GM21786 (cell line): ENCODE measurements around the gene VWA7.
A peak's percentile ranks its signal among the peaks of the same experiment; 100 is the strongest.
"Not testable (repeated sequence)": the region's sequence is repeated elsewhere in the genome, so short reads cannot be mapped to it uniquely, and the experiment has no call there.

Source experiments
- ATAC-seq: cut with Tn5 transposase; IDR thresholded peaks from one replicate; pipeline ENCODE4 v1.9.1; 2021; ENCODE audit not compliant: unreplicated experiment

The VWA7 gene, protein sequence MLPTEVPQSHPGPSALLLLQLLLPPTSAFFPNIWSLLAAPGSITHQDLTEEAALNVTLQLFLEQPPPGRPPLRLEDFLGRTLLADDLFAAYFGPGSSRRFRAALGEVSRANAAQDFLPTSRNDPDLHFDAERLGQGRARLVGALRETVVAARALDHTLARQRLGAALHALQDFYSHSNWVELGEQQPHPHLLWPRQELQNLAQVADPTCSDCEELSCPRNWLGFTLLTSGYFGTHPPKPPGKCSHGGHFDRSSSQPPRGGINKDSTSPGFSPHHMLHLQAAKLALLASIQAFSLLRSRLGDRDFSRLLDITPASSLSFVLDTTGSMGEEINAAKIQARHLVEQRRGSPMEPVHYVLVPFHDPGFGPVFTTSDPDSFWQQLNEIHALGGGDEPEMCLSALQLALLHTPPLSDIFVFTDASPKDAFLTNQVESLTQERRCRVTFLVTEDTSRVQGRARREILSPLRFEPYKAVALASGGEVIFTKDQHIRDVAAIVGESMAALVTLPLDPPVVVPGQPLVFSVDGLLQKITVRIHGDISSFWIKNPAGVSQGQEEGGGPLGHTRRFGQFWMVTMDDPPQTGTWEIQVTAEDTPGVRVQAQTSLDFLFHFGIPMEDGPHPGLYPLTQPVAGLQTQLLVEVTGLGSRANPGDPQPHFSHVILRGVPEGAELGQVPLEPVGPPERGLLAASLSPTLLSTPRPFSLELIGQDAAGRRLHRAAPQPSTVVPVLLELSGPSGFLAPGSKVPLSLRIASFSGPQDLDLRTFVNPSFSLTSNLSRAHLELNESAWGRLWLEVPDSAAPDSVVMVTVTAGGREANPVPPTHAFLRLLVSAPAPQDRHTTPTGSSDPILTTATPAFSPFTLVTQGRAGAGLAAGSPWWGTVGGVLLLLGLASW

DNA sequence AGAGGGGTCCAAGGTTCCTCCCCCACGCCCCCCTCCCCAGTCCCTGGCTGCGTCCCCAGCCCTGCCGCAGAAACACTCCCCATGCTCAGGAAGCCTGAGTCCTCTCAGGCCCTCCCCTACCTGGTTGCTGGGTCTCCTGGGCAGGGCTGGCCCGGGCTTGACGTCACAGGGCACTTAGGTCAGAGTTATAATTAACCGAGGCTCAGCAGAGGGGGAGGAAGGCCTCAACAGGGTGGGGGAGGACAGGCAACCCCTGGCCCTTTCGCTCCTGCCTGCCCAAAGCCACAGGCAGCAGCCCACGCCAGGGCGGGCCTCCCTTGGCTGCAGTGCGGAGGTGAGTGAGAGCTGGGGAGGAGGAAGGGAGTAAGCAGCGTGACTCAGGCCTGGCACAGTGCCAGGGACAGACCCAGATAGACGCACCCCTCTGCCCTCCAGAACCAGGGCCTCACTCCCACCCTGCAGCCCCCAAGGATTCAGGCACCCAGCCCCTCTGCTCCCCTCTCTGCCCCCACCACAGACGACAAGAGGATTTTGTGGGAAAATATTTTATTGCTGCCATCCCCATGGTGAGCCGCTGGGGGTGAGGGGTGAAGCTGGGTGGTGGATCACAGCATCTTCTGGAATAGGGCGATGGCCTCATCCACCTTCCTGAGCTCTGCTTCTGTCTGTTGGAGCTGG, at the start of gene VWA7:
TSS of gene VWA7 (minus strand) at position 340 of the 678 bp plus-strand sequence. CDS start 549 bp downstream, outside the sequence.
- ATAC-seq: peak; percentile 81

DNA sequence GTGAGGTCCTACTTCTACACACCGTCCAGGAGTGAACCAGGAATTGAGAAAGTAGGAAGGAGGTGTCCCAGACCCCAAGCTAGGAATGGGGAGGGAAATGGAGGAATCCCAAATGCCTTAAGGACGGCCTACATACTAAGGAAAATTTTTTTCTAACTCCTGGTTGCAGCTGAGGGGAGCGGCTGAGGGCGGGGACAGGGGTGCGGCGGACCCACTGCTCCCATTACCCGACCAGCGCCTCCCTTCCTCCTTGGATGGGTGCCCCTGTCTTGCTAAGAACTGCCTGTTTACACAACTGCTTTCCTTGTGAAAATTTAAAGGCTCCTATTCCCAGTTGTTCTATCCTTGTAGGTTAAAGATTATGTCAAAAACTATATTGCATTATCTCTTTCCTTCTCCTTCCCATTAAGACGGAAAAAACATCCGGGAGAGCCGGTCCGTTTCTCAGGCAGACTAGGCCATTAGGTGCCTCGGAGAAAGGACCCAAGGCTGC, 49.7 kb upstream of the VWA7 start:
- ATAC-seq: no peak

DNA sequence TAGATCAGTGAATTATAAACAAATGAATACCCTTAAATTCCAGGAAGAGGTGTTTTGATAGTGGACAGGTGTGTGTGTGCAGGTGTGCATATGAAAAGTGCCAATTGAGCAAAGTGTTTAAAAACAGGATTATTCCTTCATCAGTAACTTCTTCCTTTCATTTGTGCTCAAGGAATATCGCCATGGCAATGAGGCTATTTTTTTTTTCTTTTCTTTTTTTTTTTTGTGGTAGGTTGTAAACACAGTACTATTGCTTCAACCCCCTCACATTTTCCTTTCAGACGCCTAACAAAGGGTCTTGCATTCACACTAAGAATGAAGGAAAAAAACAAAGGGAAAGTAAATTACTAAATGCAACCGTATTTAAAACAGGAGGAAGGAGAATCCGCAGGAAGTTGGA, 48.4 kb upstream of the VWA7 start:
- no peak for ATAC-seq

DNA sequence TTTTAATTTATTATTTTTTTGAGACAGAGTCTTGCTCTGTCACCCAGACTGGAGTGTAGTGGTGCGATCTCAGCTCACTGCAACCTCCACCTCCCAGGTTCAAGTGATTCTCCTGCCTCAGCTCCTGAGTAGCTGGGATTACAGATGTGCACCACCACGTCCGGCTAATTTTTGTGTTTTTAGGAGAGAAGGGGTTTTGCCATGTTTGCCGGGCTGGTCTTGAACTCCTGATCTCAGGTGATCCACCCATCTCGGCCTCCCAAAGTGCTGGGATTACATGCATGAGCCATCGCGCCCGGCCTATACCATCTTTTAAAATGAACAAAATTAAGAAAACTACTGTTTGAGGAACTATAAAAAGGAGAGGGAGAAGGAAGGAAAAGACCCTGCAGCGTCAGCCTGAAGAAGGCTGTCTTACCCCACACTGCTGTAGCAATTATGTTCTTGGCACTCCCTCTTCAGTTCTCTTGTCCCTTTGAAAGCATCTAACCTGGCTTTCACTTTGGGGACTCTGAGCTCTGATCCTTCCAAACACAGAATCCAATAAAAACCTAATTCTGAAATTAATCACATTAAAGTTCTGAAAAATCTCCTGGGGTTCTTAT, 46.6 kb upstream of the VWA7 start:
- not testable (repeated sequence) for ATAC-seq

DNA sequence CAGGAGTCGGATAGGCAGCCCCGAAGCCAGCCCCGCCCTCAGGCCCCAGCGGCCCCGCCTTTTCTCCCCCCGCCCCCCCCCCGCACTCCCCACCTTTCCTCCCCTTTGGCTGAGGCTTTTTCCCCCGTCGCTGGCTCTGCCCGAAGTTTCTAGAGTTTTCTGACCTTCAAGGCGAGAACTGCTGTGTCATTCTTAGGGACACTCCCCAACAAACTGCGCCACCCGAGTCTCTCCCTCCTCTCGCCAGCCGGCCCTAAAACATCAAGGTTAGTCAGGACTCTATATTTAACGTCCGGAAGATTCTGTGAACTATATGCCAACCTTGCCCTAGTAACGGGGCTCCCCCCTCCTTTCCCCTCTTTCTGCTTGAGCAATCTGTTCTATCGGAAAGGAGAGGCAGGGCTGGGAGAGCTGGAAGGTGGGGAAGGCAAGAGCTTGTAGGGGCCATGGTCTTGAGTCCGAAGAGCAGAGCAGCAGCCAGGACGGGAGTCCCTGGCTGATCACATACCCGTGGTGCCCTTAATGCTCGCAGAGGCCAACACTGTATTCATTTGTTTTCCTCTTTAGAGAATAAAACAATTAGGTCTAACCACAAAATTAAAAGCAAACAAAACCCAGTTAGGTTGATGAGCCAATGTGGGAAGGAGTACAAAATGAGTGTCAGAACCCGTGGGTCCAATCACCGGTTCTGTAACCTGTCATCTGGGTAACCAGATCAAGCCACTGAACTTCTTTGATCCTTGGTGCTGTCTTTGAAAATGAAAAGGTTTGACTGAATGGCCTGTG, 45.1 kb upstream of the VWA7 start:
- peak; percentile 47 for ATAC-seq

DNA sequence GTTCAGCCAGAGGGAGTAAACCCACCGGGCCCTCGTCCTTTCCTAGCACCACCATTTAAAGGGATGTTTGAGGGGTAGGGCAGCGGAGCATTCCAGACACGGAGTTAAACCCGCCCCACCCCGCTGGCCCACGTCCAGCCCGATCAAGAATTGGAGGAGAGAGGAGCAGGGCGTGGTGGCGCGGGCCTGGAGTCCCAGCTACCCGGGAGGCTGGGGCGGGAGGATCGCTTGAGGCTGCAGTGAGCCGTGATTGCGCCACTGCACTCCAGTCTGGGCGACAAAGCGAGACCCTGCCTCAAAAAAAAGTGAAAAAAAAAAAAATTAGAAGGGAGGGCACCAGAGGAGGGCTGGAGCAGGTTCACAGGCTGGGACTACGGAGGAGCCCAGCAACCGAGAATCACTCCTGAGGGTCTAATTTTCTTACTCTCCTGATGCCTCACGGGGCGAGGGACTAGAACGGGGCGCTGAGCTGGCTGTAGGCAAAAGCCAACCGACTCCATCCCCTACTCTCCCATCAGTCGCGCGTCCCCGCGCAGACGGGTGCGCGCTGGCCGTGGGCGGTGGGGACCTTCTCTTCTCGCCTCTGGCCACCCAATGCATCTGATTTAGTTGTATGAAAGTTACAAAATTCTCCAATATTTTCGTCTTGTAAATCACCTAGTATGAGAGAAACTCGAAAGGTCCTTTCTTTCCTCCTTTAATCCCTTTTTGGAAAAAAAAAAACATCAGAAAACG, 44.3 kb upstream of the VWA7 start:
- ATAC-seq: peak; percentile 23

DNA sequence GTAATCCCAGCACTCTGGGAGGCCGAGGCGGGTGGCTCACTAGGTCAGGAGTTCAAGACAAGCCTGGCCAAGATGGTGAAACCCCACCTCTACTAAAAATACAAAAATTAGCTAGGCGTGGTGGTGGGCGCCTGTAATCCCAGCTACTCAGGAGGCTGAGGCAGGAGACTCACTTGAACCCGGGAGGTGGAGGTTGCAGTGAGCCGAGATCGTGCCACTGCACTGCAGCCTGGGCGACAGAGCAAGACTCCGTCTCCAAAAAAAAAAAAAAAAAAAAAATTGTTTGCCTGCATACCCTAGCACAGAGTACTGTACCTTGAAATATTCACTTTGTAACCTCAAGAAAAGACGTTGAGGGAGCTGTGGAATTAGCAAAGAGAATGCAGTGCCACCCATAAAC, 43.3 kb upstream of the VWA7 start:
- ATAC-seq: not testable (repeated sequence)

DNA sequence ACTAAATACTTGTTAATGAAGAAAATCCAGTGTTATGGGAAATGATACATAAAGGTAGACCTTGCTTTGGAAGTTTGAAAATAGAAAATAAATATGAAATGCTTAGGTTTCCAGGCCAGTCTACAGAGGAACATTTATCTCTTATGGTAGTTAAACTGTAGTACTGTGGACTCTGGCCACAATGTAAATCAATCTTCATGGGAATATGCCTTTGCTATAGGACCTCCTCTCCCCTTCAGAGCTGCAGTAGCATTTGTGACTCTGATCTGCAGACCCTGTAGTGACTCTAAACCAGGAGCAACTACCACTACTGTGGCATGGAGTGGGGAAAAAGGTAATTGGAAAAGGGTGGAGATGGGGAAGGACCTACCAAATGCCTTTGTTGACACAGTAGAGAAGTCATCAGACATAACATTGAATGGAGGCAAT, 42.8 kb upstream of the VWA7 start:
- no peak for ATAC-seq

DNA sequence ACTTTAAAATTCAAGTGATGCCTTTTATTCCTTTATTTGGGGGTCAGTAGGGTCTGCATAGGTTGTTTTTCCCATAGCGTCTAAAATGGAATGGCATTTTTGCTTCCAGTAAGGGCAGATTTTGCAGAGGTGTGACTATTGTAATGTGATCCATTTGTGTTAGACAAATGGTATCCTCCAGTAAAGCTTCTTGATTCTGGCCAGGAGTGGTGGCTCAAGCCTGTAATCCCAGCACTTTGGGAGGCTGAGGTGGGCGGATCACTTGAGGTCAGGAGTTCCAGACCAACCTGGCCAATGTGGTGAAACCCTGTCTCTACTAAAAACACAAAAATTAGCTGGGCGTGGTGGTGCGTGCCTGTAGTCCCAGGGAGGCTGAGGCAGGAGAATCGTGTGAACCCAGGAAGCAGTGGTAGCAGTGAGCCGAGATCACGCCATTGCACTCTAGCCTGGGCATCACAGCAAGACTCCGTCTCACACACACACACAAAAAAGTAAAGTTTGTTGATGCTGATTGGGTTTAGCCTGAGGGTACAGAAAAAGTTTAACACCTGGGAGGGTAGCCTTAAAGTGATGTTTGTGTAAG, 40.9 kb upstream of the VWA7 start:
- ATAC-seq: not testable (repeated sequence)

DNA sequence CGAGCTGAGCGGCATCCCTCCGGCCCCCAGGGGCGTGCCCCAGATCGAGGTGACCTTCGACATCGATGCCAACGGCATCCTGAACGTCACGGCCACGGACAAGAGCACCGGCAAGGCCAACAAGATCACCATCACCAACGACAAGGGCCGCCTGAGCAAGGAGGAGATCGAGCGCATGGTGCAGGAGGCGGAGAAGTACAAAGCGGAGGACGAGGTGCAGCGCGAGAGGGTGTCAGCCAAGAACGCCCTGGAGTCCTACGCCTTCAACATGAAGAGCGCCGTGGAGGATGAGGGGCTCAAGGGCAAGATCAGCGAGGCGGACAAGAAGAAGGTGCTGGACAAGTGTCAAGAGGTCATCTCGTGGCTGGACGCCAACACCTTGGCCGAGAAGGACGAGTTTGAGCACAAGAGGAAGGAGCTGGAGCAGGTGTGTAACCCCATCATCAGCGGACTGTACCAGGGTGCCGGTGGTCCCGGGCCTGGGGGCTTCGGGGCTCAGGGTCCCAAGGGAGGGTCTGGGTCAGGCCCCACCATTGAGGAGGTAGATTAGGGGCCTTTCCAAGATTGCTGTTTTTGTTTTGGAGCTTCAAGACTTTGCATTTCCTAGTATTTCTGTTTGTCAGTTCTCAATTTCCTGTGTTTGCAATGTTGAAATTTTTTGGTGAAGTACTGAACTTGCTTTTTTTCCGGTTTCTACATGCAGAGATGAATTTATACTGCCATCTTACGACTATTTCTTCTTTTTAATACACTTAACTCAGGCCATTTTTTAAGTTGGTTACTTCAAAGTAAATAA, 40.2 kb upstream of the VWA7 start:
- not testable (repeated sequence) for ATAC-seq

DNA sequence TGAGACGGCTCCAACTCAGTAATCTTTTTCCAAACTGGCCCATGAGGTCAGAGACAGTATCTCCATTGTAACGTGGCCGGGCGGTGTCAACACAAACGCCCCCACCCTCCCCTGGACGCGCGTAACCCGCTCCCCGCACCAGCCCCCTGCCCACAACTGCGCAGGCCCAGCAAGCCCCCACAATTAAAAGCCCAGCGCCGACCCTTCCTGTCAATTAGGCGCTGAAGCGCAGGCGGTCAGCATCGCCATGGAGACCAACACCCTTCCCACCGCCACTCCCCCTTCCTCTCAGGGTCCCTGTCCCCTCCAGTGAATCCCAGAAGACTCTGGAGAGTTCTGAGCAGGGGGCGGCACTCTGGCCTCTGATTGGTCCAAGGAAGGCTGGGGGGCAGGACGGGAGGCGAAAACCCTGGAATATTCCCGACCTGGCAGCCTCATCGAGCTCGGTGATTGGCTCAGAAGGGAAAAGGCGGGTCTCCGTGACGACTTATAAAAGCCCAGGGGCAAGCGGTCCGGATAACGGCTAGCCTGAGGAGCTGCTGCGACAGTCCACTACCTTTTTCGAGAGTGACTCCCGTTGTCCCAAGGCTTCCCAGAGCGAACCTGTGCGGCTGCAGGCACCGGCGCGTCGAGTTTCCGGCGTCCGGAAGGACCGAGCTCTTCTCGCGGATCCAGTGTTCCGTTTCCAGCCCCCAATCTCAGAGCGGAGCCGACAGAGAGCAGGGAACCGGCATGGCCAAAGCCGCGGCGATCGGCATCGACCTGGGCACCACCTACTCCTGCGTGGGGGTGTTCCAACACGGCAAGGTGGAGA, 38.1 kb upstream of the VWA7 start, which contains the start of the genes HSPA1A and HSPA1L:
TSS of gene HSPA1A (plus strand) at position 519 of the 814 bp plus-strand sequence. CDS start at position 733, 214 bp downstream.
TSS of gene HSPA1L (minus strand) at position 259 of the 814 bp plus-strand sequence. CDS start 3,311 bp downstream, outside the sequence.
- ATAC-seq: peak; percentile 36

DNA sequence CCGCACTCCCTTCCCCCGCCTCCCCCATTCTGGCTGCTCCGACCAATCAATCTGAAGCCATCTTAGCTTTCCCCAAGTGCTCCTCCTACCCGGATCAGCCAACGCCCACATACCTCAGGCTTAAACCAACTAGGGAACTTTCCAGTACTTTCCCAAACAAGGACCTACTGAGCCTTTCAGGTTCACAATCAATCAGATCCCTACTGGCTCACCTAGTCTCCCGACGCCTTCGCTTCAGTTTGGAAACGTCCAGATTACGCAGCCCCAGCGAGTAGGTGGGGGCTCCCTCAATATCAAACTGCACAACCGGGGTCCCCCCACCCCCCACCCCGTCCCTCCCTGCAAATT, 37.5 kb upstream of the VWA7 start:
- peak; percentile 29 for ATAC-seq

DNA sequence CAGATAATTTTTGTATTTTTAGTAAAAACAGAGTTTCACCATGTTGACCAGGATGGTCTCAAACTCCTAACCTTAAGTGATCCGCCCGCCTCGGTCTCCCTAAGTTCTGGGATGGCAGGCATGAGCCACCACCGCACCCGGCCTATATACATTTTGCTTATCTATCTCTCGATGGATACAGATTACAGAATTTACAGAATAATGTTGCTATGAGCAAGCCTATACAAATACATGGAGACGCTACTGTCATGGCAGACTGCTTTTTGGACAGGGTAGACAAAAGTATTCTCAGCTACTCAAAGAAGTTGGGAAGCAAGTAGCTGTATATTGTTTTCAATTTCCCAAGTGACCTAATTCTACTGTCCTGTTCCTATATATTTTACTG, 36.3 kb upstream of the VWA7 start:
- no peak for ATAC-seq

DNA sequence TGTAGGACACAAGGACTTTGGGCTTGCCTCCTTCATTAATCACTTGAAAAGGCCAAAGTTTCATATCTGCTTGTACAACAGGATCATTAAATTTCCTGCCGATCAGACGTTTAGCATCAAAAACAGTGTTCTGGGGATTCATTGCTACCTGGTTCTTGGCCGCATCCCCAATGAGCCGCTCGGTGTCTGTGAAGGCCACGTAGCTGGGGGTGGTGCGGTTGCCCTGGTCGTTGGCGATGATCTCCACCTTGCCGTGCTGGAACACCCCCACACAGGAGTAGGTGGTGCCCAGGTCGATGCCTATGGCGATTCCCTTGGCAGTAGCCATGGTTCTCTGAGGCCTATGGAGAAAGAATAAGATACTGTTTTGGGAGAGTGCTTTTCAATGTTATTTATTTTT, 34.5 kb upstream of the VWA7 start:
- no peak for ATAC-seq

DNA sequence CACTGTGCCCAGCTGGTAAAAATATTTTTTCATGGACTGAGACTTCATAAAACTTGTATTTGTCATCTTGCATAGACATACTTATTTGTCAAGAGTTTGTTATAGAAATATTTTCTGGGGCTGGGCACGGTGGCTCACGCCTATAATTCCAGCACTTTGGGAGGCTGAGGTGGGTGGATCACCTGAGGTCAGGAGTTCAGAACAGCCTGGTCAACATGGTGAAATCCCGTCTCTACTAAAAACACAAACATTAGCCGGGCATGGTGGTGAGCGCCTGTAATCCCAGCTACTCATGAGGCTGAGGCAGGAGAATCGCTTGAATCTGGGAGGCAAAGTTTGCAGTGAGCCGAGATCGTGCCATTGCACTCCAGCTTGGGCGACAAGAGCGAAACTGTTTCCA, 31.5 kb upstream of the VWA7 start:
- ATAC-seq: not testable (repeated sequence)

DNA sequence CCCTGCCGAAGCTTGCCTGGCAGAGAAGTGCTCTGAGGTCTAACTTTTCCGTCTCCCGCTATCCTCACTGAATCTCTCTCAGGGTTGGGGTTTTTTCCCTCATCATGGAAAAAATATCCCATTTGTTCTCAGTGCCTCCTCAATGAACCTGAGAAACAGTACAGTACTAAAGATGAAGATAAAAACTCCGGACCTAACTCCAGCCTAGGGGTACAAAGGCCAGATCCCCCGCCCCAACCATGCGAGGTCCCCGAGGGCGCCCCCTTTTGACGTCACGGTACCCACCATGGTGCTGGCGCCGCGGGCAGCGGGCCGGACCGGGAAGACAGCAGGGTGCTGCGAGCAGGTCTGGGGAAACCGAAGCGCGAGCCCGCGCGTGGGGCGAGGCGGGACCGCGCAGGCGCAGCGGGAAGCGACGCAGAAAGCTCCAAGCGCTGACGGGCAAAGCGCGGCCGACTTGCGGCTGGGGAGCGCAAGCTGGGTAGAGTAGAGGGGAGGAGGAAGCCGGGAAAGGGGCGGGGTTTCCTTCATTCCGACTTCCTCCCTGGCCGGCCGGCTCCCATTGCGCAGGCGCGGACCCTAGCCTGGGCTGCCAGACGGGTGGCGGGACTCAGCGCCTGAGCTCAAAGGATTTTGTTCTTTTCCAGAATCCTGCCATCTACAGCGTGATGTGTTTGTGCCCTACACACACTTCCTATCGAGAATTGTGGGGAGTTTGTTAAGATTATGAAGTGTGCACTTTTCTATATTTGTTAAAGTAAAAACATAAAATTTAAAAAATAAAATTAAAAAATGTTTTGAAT, 29.5 kb upstream of the VWA7 start, which contains the start of gene LSM2:
TSS of gene LSM2 (minus strand) at position 497 of the 803 bp plus-strand sequence. CDS start at position 288, 209 bp downstream.
- peak; percentile 79 for ATAC-seq
